Activated CD8-positive, alpha-beta T cell treated with anti-CD3 and anti-CD28 coated beads for 36 hours (primary cell): Measurements from ENCODE around the gene EEF2K. TPM values are rescaled to one million over a fixed set of nuclear protein-coding genes. Genes with fewer than 3 reads are reported as not detected.

ENCODE experiments used
- ATAC-seq: fragments of 200-7000 bp; cut with Tn5 transposase; one replicate; pipeline ENCODE4 v1.10.0; 2021; ENCODE audit warnings: mild to moderate bottlenecking, moderate library complexity
- CTCF ChIA-PET: fragments of 350-600 bp; sonication (Branson Sonifier 250); formaldehyde crosslinking; loops from one replicate; lab custom pipeline; 2021; ENCODE audit warnings: antibody characterized with exemption; lab: Charles Lee
- POLR2A ChIA-PET: fragments of 350-600 bp; sonication (Branson Sonifier 250); formaldehyde crosslinking; loops from one replicate; lab custom pipeline; 2021; ENCODE audit warnings: antibody characterized with exemption; lab: Charles Lee
- DNase-seq: peaks from one replicate; pipeline ENCODE4 v3.0.0-alpha.2; 2020
- H3K27ac Mint-ChIP-seq: one replicate; pipeline ENCODE4 v1.8.0; 2021; ENCODE audit warnings: mild to moderate bottlenecking, mixed read lengths
- H3K27me3 Mint-ChIP-seq: one replicate; pipeline ENCODE4 v1.8.0; 2021; ENCODE audit warnings: mixed read lengths
- H3K36me3 Mint-ChIP-seq: one replicate; pipeline ENCODE4 v1.8.0; 2021; ENCODE audit warnings: low read depth, mixed read lengths
- H3K4me1 Mint-ChIP-seq: one replicate; pipeline ENCODE4 v1.8.0; 2021; ENCODE audit warnings: low read depth, mixed read lengths
- H3K4me3 Mint-ChIP-seq: one replicate; pipeline ENCODE4 v1.8.0; 2021; ENCODE audit warnings: mild to moderate bottlenecking, moderate library complexity, mixed read lengths
- H3K9me3 Mint-ChIP-seq: one replicate; pipeline ENCODE4 v1.8.0; 2021; ENCODE audit warnings: mixed read lengths
- CTCF ChIP-seq: fragments of 200-600 bp; IDR thresholded peaks from one replicate; pipeline ENCODE4 v1.8.0; 2022; ENCODE audit warnings: antibody characterized with exemption, mild to moderate bottlenecking
- intact Hi-C: fragments of 100-400 bp; cut with micrococcal nuclease; formaldehyde crosslinking; loops from one replicate; pipeline ENCODE4 v1.10.0; 2022
- total RNA-seq, 2 experiments: library from RNA; stranded (reverse); gene quantifications; one replicate each; pipeline ENCODE4 v1.2.3, GENCODE V29; 2021

The EEF2K gene
- total RNA-seq, 2 experiments from 2014 or later, result 28.6 to 31.2 TPM

GRCh38 chr16:22206842-22207714, 1.0 kb downstream of the EEF2K start:
- TF ChIP-seq CTCF, result no peak
- intact Hi-C loops, result no loop called here
- ChIA-PET CTCF (interaction anchor here (0.7 to 6.7 kb wide), 9 partner anchors 9 to 154 kb away, joined by 3 to 41 read pairs (median 8); partner anchors contain the start of gene POLR3E), POLR2A (interaction anchor here (0.6 to 9.6 kb wide), 13 partner anchors 9 to 254 kb away, joined by 3 to 113 read pairs (median 4); partner anchors contain the start of genes POLR3E and UQCRC2)
- Mint-ChIP-seq H3K27ac (peak overlapping the region; percentile 96), H3K27me3 (no peaks in the 10 kb centered on the region), H3K36me3 (peaks cover 33% of the 10 kb centered on the region), H3K4me1 (peaks cover 41% of the 10 kb centered on the region), H3K9me3 (no peaks in the 10 kb centered on the region), H3K4me3 (peak overlapping the region; percentile 97)
- DNase-seq (peak; percentile 97), ATAC-seq (peak; percentile 75)

GRCh38 chr16:22207715-22208360, 1.8 kb downstream of the EEF2K start:
- Mint-ChIP-seq H3K4me3 (peak overlapping the region; percentile 97), H3K27ac (peak overlapping the region; percentile 96), H3K9me3 (no peaks in the 10 kb centered on the region), H3K27me3 (no peaks in the 10 kb centered on the region), H3K4me1 (peaks cover 41% of the 10 kb centered on the region), H3K36me3 (peaks cover 33% of the 10 kb centered on the region)
- TF ChIP-seq CTCF, result no peak
- CTCF ChIA-PET, result interaction anchor here (0.9 to 6.7 kb wide), 6 partner anchors 8 to 93 kb away, joined by 4 to 41 read pairs (median 21); partner anchors contain the start of gene POLR3E
- intact Hi-C loops, result no loop called here
- no peak for DNase-seq
- ATAC-seq, result no peak
- POLR2A ChIA-PET, result interaction anchor here (0.6 to 9.6 kb wide), 11 partner anchors 9 to 254 kb away, joined by 3 to 113 read pairs (median 4); partner anchors contain the start of genes POLR3E and UQCRC2

- no peaks in the 10 kb centered on the region for H3K27me3 Mint-ChIP-seq
- POLR2A ChIA-PET, result interaction anchor here (1.1 to 9.6 kb wide), 3 partner anchors 18 to 88 kb away, joined by 3 to 113 read pairs (median 3); no protein-coding TSS in a partner anchor
- H3K4me3 Mint-ChIP-seq, result no peak overlapping the region
- no peak for TF ChIP-seq CTCF
- intact Hi-C loops, result no loop called here
- ATAC-seq, result no peak
- H3K4me1 Mint-ChIP-seq, result peaks cover 50% of the 10 kb centered on the region
- CTCF ChIA-PET, result interaction anchor here (0.9 to 6.7 kb wide), 5 partner anchors 9 to 132 kb away, joined by 3 to 41 read pairs (median 4); no protein-coding TSS in a partner anchor
- no peaks in the 10 kb centered on the region for H3K9me3 Mint-ChIP-seq
- H3K36me3 Mint-ChIP-seq, result peaks cover 54% of the 10 kb centered on the region
- DNase-seq, result no peak
- peak overlapping the region; percentile 20 for H3K27ac Mint-ChIP-seq
Measured at GRCh38 chr16:22210285-22210684, 4.2 kb downstream of the EEF2K start.

GRCh38 chr16:22210854-22211253, 4.8 kb downstream of the EEF2K start:
- Mint-ChIP-seq H3K9me3 (no peaks in the 10 kb centered on the region), H3K27me3 (no peaks in the 10 kb centered on the region), H3K4me1 (peaks cover 53% of the 10 kb centered on the region), H3K36me3 (peaks cover 54% of the 10 kb centered on the region), H3K4me3 (no peak overlapping the region), H3K27ac (no peak overlapping the region)
- ATAC-seq (no peak), DNase-seq (no peak)
- intact Hi-C loops, result no loop called here
- ChIA-PET CTCF (interaction anchor here (0.9 to 1.8 kb wide), 4 partner anchors 9 to 133 kb away, joined by 3 to 5 read pairs (median 4); no protein-coding TSS in a partner anchor), POLR2A (interaction anchor here (0.9 to 9.6 kb wide), 3 partner anchors 18 to 86 kb away, joined by 3 to 113 read pairs (median 3); partner anchors contain the start of gene POLR3E)
- TF ChIP-seq CTCF, result no peak
